Ovary (tissue), 9 donors: ENCODE data around the gene ABCC5. TPM values are rescaled to one million over a fixed set of nuclear protein-coding genes. Genes with fewer than 3 reads are reported as not detected.
A peak's percentile ranks its signal among the peaks of the same experiment; 100 is the strongest.

Source experiments
- DNase-seq, 5 donors: peaks; one replicate each; pipeline ENCODE4 v3.0.0-alpha.2; 2019 to 2020
- H3K27ac ChIP-seq, 2 donors: fragments of 200-600 bp; one replicate each; pipeline versions ENCODE4 v1.5.1 to v1.8.0; 2019 to 2022
- H3K27me3 ChIP-seq: fragments of 200-600 bp; one replicate; pipeline ENCODE4 v1.8.0; 2022
- H3K36me3 ChIP-seq: fragments of 200-600 bp; sonication (generic); one replicate; pipeline ENCODE4 v1.5.1; 2019
- H3K4me1 ChIP-seq: one replicate; pipeline ENCODE4 v1.8.1; 2013; ENCODE audit warnings: mild to moderate bottlenecking, moderate library complexity; ENCODE audit not compliant: insufficient read depth
- H3K4me3 ChIP-seq: fragments of 200-600 bp; sonication (generic); one replicate; pipeline ENCODE4 v1.5.1; 2017
- H3K9me3 ChIP-seq, 2 donors: fragments of 200-600 bp in 1 of 2; sonication (generic) in 1 of 2; one replicate each; pipeline versions ENCODE4 v1.5.1 to v1.8.1; 2013 to 2019; ENCODE audit warnings: mild to moderate bottlenecking in 1 of 2, moderate library complexity in 1 of 2
- CTCF ChIP-seq, 3 donors: fragments of 450-650 bp in 2 of 3; fragments of 200-600 bp in 1 of 3; IDR thresholded peaks; one replicate each; pipeline versions ENCODE4 v1.5.1 to v1.8.0; 2016 to 2022; ENCODE audit warnings: antibody characterized with exemption in 3 of 3, mild to moderate bottlenecking in 1 of 3
- EP300 ChIP-seq: sonication (generic); formaldehyde crosslinking; IDR thresholded peaks from one replicate; pipeline ENCODE4 v1.6.1; 2017; ENCODE audit warnings: antibody characterized with exemption
- POLR2A ChIP-seq: fragments of 450-650 bp; IDR thresholded peaks from one replicate; pipeline ENCODE4 v1.6.1; 2017; ENCODE audit warnings: antibody characterized with exemption, mild to moderate bottlenecking, moderate library complexity
- WGBS, 3 donors: extraction: QIAGEN DNeasy Blood & Tissue Kit in 1 of 3; methylation state at CpG; one replicate each; pipeline versions ENCODE4 v1.1.5 to v1.1.7; 2013 to 2017; 5-methylcytosine and 5-hydroxymethylcytosine counted together
- intact Hi-C, 4 donors: fragments of 100-400 bp; cut with DNase I; formaldehyde crosslinking; loops; one replicate each; pipeline versions ENCODE4 v1.11.0 to v1.15.1; 2022 to 2023
- polyA plus RNA-seq, 2 donors: library from polyadenylated mRNA; stranded (reverse); fragments of 200-250 nt in 1 of 2; fragments of 350-450 nt in 1 of 2; fragmentation: Illumina TruSeq in 1 of 2; extraction: RNeasy Lipid Tissue Mini Kit (QIAGEN cat#74804) in 1 of 2; gene quantifications; one replicate each; pipeline ENCODE4 v1.2.3, GENCODE V29; 2013 to 2014
- total RNA-seq, 7 donors: library from RNA; depleted of rRNA in 2 of 7; stranded (reverse); fragments of >200 nt in 2 of 7; fragmentation: NEBNext Ultra II Directional in 3 of 7; extraction: Animal tissue kit (Norgen Biotek cat#: 25700) in 3 of 7; gene quantifications; one replicate each; pipeline versions ENCODE4 v1.1.0 to v1.2.4, GENCODE V29; 2016 to 2023
- donor health status: DM: no; HTN: no; CAD: no; lungs with moderate emphysema.
- donor health status: DM: no; HTN: no; CAD: no.
- donor health status: Bipolar disorder and iron deficiency.
- donor health status: DM: yes; HTN: yes; CAD: no.
- donor health status: DM: no; HTN: no; CAD: no.
- donor health status: DM: yes; HTN: yes; CAD: no.

ABCC5 gene
- total and polyA plus RNA-seq, 9 donors: 16.3 to 29.4 (median 19.8) TPM

- TF ChIP-seq CTCF (IDR thresholded peaks at IDR 0.05): no peak
- TF ChIP-seq EP300: no peak
- no peak for TF ChIP-seq POLR2A
Observed at GRCh38 chr3:184022323-184022722, 4.6 kb upstream of the ABCC5 start.

GRCh38 chr3:184018424-184018973 lies 815 bp upstream of the ABCC5 start:
- intact Hi-C loops: loop anchor here in 2 of 4 donors (5.0 kb wide), 2 partner anchors 121 to 224 kb away; no protein-coding TSS in a partner anchor
- H3K4me3 ChIP-seq: peak overlapping the region; percentile 100
- no peak for TF ChIP-seq EP300
- TF ChIP-seq CTCF (IDR thresholded peaks at IDR 0.05): no peak
- peak in 3 of 5 donors; percentile 26 to 45 (median 29) for DNase-seq
- no peaks in the 10 kb centered on the region for H3K36me3 ChIP-seq
- H3K9me3 ChIP-seq: no peaks in the 10 kb centered on the region
- H3K27me3 ChIP-seq: no peaks in the 10 kb centered on the region
- peak overlapping the region; percentile 11 to 73 for H3K27ac ChIP-seq
- 89% methylated on average over 21 of the region's 21 CpGs for WGBS, 3 donors
- no peaks in the 10 kb centered on the region for H3K4me1 ChIP-seq

More at GRCh38 chr3:184022323-184022722, 4.6 kb upstream of the ABCC5 start:
- WGBS, 3 donors: 70 to 94% (median 77%) methylated on average over 7 of the region's 7 CpGs
- no peaks in the 10 kb centered on the region for H3K4me1 ChIP-seq
- no peak overlapping the region for H3K4me3 ChIP-seq
- no peak for DNase-seq
- no peaks in the 10 kb centered on the region for H3K27me3 ChIP-seq
- intact Hi-C loops: no loop called here
- no peak overlapping the region for H3K27ac ChIP-seq
- H3K36me3 ChIP-seq: no peaks in the 10 kb centered on the region
- no peaks in the 10 kb centered on the region for H3K9me3 ChIP-seq

- no peaks in the 10 kb centered on the region for H3K4me1 ChIP-seq
- no peaks in the 10 kb centered on the region for H3K36me3 ChIP-seq
- no peak for TF ChIP-seq POLR2A
- TF ChIP-seq CTCF (IDR thresholded peaks at IDR 0.05): peak; percentile 86 to 91 (median 88)
- peak; percentile 54 to 79 (median 60) for DNase-seq
- H3K27ac ChIP-seq: no peak overlapping the region
- no peaks in the 10 kb centered on the region for H3K27me3 ChIP-seq
- peak overlapping the region; percentile 100 for H3K4me3 ChIP-seq
- intact Hi-C loops: loop anchor here in 2 of 4 donors (5.0 kb wide), 2 partner anchors 120 to 225 kb away; no protein-coding TSS in a partner anchor
- 4 to 7% (median 6%) methylated on average over 49 to 57 of the region's 57 CpGs for WGBS, 3 donors
- H3K9me3 ChIP-seq: no peaks in the 10 kb centered on the region
Observed at GRCh38 chr3:184016811-184017671, 643 bp downstream of the ABCC5 start.

- DNase-seq: no peak
- Histone ChIP-seq H3K36me3 (no peaks in the 10 kb centered on the region), H3K27me3 (no peaks in the 10 kb centered on the region), H3K4me1 (no peaks in the 10 kb centered on the region), H3K4me3 (no peak overlapping the region), H3K27ac (no peak overlapping the region), H3K9me3 (no peaks in the 10 kb centered on the region)
- 63 to 73% (median 73%) methylated on average over 5 of the region's 5 CpGs for WGBS, 3 donors
- no peak for TF ChIP-seq CTCF (IDR thresholded peaks at IDR 0.05)
- TF ChIP-seq EP300: no peak
- no peak for TF ChIP-seq POLR2A
- intact Hi-C loops: loop anchor here in 2 of 4 donors (5.0 kb wide), 2 partner anchors 119 to 226 kb away; no protein-coding TSS in a partner anchor
Observed at GRCh38 chr3:184016169-184016570, 1.5 kb downstream of the ABCC5 start.
